Neural crest cell (in vitro differentiated cells): ENCODE results near the gene CNN3. TPM values are rescaled to one million over a fixed set of nuclear protein-coding genes. Genes with fewer than 3 reads are reported as not detected.

Experiments used
- DNase-seq: peaks from one replicate; pipeline ENCODE4 v3.0.0; 2021; ENCODE audit warnings: low read depth, mixed read lengths, low spot score
- H3K27ac Mint-ChIP-seq: one replicate; pipeline ENCODE4 v1.8.0; 2021; ENCODE audit warnings: mild to moderate bottlenecking, mixed read lengths; ENCODE audit not compliant: unreplicated experiment
- H3K27me3 Mint-ChIP-seq: 2 replicates; pipeline ENCODE4 v1.8.0; 2021; ENCODE audit warnings: low read depth, mild to moderate bottlenecking, mixed read lengths
- H3K36me3 Mint-ChIP-seq: 2 replicates; pipeline ENCODE4 v1.8.0; 2021; ENCODE audit warnings: low read depth, mild to moderate bottlenecking, mixed read lengths
- H3K4me1 Mint-ChIP-seq: 2 replicates; pipeline ENCODE4 v1.8.0; 2021; ENCODE audit warnings: mixed read lengths
- H3K4me3 Mint-ChIP-seq: one replicate; pipeline ENCODE4 v1.8.0; 2021; ENCODE audit warnings: mild to moderate bottlenecking, mixed read lengths
- H3K9me3 Mint-ChIP-seq: 2 replicates; pipeline ENCODE4 v1.8.0; 2021; ENCODE audit warnings: mixed read lengths
- total RNA-seq: library from RNA; stranded (reverse); gene quantifications from 2 replicates; pipeline ENCODE4 v1.2.1, GENCODE V29; 2021
- TF ChIP-seq, protein P1 (sequence below): fragments of 200-600 bp; sonication (generic); conservative IDR thresholded peaks from 2 replicates; pipeline ENCODE4 v1.5.0; 2021; ENCODE audit warnings: antibody characterized with exemption, mild to moderate bottlenecking

The CNN3 gene
- total RNA-seq, 1 donor from 2014 or later = 322 TPM

DNA sequence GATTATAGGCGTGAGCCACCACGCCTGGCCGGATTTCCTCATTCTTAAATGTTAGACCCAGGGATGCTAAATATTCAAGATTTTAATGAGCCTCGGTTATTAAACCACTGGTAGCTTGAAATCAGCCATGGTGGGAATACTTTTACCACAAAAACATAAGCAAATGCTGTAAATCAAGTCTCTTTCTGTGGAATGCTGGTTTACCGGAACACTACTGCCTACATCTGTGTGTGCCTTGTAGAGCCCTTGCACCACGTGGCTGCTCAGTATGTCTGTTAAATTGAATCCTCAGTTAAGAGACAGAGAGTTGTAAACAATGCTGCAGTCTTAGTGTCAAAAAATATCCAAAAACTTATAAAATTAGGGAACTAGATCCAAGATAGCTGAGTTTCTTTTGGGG lies 26.8 kb upstream of the CNN3 start:
- no peaks in the 10 kb centered on the region for H3K9me3 Mint-ChIP-seq
- no peaks in the 10 kb centered on the region for H3K27me3 Mint-ChIP-seq
- TF ChIP-seq, protein P1, sequence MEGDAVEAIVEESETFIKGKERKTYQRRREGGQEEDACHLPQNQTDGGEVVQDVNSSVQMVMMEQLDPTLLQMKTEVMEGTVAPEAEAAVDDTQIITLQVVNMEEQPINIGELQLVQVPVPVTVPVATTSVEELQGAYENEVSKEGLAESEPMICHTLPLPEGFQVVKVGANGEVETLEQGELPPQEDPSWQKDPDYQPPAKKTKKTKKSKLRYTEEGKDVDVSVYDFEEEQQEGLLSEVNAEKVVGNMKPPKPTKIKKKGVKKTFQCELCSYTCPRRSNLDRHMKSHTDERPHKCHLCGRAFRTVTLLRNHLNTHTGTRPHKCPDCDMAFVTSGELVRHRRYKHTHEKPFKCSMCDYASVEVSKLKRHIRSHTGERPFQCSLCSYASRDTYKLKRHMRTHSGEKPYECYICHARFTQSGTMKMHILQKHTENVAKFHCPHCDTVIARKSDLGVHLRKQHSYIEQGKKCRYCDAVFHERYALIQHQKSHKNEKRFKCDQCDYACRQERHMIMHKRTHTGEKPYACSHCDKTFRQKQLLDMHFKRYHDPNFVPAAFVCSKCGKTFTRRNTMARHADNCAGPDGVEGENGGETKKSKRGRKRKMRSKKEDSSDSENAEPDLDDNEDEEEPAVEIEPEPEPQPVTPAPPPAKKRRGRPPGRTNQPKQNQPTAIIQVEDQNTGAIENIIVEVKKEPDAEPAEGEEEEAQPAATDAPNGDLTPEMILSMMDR = no peak
- H3K36me3 Mint-ChIP-seq = no peaks in the 10 kb centered on the region
- no peak overlapping the region for H3K27ac Mint-ChIP-seq
- DNase-seq = no peak
- H3K4me3 Mint-ChIP-seq = no peak overlapping the region
- H3K4me1 Mint-ChIP-seq = peaks cover 13% of the 10 kb centered on the region

DNA sequence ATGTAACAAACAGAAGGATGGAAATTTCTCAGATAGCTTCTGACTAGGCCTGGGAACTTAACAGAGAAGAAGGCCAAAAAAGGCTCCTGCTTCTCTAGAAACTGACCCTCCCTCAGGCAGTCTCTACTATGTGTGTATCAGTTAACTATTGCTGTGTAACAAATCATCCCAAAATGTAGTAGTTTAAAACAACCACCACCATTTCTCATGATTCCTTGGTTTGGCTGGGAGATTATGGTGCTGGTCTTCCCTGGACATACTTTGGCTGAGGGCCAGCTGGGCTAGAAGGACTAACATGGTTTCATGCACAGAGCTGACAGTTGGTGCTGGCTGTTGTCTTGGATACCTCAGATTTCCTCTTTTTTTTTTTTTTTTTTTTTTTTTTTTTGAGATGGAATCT lies 26.2 kb upstream of the CNN3 start:
- H3K36me3 Mint-ChIP-seq = no peaks in the 10 kb centered on the region
- DNase-seq = no peak
- H3K4me3 Mint-ChIP-seq = no peak overlapping the region
- TF ChIP-seq, protein P1 = no peak
- H3K4me1 Mint-ChIP-seq = peaks cover 13% of the 10 kb centered on the region
- no peaks in the 10 kb centered on the region for H3K9me3 Mint-ChIP-seq
- H3K27ac Mint-ChIP-seq = no peak overlapping the region
- no peaks in the 10 kb centered on the region for H3K27me3 Mint-ChIP-seq

DNA sequence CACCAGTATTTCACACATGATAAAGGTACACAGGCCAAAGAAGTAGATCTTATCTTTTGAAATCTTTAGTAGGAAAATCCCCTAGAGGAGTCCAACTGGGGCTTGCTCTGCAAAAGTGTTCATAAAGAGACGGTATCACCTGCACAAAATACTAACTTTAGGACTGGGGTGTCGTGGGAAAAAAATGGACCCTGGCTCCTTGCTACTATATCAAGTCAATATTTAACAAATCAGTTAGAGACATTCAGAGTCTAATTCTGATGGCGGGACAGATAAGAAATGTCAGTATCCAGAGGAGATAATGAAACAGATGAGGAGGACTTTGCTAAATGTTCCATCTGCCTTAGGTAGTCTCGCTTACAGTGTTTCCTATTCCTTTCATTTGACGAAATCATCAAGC lies 25.6 kb upstream of the CNN3 start:
- TF ChIP-seq, protein P1 = no peak
- no peaks in the 10 kb centered on the region for H3K27me3 Mint-ChIP-seq
- peaks cover 13% of the 10 kb centered on the region for H3K4me1 Mint-ChIP-seq
- H3K9me3 Mint-ChIP-seq = no peaks in the 10 kb centered on the region
- no peak for DNase-seq
- H3K36me3 Mint-ChIP-seq = no peaks in the 10 kb centered on the region
- H3K27ac Mint-ChIP-seq = no peak overlapping the region
- H3K4me3 Mint-ChIP-seq = no peak overlapping the region

DNA sequence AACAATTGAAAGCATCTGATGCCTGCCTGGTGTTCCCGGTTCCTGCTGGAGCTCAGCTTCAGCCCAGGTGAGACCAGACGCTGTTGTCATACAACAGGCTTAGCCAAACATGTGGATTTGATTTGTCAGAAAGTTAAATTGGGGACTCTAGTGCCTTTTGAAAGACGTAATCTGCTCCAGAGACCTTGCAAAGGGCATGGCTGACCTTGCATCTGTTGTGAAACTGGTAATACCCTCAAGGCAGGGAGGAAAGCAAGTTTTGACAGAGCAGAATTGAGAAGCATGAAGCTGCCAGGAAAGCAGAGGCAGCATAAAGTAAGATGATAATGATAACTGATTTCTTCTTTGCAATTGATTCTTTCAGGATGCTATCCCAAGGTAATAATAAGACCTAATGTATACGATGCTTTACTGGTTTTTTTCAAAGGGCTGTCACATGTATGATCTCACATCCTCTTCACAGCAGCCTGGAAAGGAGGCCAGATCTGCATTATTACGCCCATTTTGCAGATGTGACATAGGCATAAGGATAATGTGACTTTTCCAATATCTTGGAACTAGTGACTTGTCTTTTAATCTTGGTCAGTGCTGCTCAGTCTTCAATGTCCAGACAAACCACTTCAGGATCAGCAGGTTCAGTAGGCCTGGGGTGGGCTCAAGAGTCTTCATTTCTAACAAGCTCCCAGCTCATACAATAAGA lies 24.7 kb upstream of the CNN3 start:
- TF ChIP-seq, protein P1 = no peak
- no peak for DNase-seq
- H3K27ac Mint-ChIP-seq = no peak overlapping the region
- H3K36me3 Mint-ChIP-seq = no peaks in the 10 kb centered on the region
- H3K9me3 Mint-ChIP-seq = no peaks in the 10 kb centered on the region
- peaks cover 13% of the 10 kb centered on the region for H3K4me1 Mint-ChIP-seq
- H3K4me3 Mint-ChIP-seq = no peak overlapping the region
- no peaks in the 10 kb centered on the region for H3K27me3 Mint-ChIP-seq

DNA sequence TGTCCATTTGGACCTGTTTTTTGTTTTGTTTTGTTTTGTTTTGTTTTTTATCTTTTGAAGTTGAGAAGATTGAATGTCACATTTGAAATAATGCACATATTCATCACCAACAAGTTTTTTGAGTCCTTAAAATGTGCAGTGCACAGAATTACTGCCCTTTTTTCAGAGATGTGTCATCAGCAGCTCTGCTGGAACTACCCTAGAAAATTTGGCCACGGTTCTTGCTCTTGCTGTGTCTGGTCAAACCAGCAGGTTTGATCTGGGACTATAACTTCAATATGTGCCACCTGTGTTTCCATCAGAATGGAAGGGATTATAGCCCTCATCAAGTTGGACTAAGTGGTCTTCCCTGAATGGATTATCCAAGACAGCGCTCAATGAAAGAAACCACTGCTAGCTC lies 24.1 kb upstream of the CNN3 start:
- H3K4me1 Mint-ChIP-seq = peaks cover 13% of the 10 kb centered on the region

More for the DNA sequence above, 24.1 kb upstream of the CNN3 start:
- TF ChIP-seq, protein P1 = no peak
- Mint-ChIP-seq H3K27me3 (no peaks in the 10 kb centered on the region), H3K4me3 (no peak overlapping the region), H3K36me3 (no peaks in the 10 kb centered on the region), H3K27ac (no peak overlapping the region), H3K9me3 (no peaks in the 10 kb centered on the region)
- no peak for DNase-seq
